Posterior cingulate gyrus (tissue), 11 donors: ENCODE measurements around the gene MCTP1.

Experiments
- DNase-seq, 10 donors: peaks; one replicate each; pipeline versions ENCODE4 v3.0.0 to v3.0.0-alpha.2; 2020 to 2021; ENCODE audit warnings: mixed read lengths in 3 of 10
- intact Hi-C: fragments of 100-400 bp; cut with DNase I; formaldehyde crosslinking; loops from one replicate; pipeline ENCODE4 v1.15.1; 2023

Gene MCTP1

DNA sequence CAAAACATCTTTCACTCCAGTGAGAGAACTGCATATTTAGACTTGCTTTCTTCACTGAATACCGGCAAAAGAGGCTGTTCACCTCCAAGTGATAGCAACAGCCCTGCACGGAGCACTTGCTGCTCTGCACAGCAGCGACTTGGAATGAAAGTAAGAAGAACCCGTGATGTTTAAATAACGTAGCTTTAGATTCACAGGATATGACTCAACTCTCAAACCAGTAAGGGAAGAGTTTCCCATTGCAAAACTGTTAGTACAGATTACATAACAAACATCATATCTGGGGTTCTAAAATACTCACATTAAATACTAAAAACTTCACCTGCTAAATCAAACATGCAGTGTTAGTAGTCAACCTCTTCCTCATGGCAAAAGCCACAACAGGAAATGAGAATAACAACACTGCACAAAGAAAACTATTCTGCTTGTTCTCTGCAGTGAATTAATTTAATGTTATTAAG is 203.4 kb downstream of the MCTP1 start:
- intact Hi-C loops: no loop called here
- peak in 4 of 10 donors; percentile 9 to 89 (median 30) for DNase-seq

DNA sequence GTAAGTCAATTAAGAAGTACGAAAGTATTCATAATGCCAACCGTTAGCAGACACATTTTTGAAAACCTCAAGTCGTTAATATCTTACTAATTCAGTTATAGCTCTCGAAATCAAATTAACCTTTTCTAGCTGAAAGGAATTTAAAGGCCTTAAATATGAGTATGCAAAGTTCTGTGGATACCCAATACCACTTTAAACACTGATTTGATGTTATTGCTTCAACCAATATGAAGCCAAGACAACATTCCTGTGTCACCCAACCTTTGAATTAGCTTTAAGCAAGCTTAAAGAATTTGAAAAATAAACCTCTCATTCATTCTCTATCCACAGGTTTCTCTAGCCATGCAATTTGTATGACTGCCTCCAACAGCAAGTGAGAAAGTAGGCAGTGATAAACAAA is 204.5 kb downstream of the MCTP1 start:
- no peak for DNase-seq
- intact Hi-C loops: no loop called here

DNA sequence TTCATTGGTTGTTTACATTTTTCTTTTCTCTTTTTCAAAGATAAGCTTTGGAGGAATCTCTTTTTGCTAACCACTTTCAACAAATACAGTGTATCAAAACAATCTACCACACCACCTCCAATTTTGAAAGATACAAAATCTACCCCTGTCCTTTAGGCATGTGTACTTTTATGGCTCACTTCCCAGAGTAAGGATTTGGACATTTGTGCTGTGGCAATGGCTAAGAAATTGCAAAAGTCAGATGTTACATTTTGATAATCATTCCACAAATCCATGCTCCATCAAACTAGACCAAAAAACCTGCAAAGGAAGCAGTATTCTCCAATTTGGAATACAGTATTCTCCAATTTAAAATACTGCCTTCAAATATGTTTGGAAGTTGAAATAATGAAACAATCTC is 204.9 kb downstream of the MCTP1 start:
- intact Hi-C loops: no loop called here
- no peak for DNase-seq

DNA sequence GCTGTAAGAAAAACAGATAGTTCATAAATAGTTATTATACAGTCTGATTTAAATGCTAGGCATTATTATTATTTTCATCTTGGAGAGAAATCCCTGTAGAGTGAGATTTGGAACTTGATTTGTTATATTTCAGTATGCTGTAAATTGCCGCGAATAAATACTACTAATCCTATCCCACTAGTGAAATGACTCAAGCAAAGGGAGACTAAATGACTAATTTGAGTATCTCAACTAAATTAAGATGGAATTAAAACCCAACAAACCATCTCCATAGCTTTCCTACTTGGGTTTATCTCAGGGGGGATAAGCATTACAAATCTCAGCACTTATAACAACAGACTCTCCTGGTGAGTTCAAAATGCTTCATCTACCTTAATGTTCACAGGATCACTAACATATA is 206.0 kb downstream of the MCTP1 start:
- DNase-seq: no peak
- intact Hi-C loops: no loop called here

DNA sequence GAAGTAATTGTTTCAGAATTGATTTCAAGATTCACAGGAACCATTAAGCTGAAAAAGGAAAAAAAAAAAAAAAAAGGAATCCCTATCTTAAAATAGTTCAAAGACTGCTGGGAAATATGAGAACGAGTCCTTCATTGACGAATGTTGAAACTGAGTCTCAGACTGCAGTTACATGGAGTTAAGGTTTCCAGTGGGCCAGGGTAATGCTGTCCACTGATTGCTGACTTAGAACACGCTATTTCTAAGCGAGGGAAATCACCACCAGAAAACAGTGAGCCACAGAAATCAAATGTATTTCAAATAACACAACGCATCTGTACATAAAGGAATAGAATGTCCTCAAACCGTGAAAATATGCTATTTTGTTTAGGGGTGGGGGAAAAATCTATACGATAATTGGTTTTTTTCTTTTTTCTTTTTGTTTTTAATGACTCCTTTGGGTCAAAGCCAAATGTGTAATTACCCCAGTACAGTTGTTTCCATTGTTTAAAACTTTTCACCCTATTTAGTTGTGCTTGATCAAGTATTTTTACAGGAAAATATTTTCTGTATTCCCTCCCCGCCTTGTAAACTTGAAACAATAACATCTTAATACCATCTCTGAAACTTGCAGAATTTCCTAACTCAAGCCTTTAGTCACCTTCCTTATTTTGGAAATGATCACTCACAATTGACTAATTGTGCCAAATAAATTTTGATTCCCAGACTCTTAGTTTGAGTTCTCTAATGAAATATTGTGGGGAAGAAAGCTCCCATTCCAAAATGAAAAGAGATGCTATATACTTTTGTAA is 208.3 kb downstream of the MCTP1 start:
- intact Hi-C loops: no loop called here
- no peak for DNase-seq

DNA sequence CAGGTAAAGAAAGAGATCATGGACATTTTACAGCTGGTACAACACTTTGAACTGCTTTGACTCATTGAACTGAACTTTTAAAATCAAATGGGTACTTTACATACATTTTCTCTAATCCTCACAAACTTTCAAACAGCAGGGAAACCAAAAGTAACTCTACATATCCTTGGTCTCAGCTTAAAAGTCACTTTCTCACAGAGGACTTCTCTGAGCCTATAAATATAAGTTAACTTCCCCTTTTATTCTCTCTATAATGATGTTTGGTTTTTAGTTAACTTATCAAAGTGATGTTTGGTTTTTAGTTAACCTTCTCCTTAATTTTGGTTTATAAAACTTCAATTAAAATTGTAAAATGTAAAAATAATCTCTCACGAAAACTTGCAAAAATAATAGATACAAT is 209.8 kb downstream of the MCTP1 start:
- no peak for DNase-seq
- intact Hi-C loops: no loop called here

DNA sequence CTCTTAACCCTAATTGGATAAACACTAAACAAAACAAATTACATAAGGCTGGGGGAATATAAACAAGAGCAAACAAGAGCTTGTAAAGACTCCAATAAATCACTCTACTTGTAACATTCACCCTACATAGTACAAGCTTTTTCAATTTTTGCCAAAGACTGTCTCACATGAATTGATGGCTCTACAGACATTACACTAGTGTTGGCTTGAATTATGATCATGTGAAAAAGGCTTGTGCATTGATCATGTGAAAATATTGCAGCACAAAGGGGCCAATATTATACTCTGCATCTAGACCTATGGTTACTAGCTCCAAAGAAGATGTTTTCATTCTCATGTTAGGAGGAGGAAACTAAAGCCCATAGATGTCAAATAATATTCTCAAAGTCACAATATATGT is 212.6 kb downstream of the MCTP1 start:
- intact Hi-C loops: no loop called here
- no peak for DNase-seq

DNA sequence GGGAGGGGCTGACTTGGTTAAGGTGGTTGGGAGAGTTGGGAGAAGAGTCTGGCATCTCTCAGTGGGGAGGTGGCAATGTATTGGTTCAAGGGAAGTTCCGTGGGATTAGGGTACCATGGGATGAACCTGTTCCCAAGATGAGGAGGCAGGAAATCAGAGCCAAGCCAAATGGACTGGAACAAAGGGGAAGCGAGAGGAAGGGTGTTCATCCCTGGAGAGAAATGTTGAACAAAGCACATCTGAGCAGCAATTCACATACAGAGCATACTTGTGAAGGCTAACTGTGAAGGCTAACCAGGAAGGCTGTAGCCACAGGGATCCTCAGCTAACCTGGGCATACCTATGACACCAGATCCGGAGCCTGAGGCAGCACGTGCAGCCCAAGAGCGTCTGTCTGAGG is 214.0 kb downstream of the MCTP1 start:
- intact Hi-C loops: no loop called here
- DNase-seq: no peak

DNA sequence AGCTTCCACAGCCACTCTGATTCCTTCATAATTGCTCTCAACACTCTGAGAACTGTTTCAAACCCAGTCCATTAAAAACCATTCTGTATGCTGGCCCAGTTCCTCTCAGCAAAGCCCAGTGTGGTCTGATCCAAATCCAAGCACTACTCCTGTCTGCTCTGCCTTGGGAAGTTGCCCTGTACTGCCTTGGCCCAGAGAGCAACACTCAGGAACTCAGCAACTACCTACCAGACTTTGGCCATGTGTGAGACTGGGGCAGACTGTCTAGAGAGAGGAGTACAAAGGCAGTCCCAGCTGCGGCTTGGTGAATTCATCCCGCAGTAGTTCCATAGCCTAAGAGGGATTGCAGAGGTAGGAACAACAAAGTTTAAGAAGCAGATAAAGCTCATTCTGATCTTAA is 214.4 kb downstream of the MCTP1 start:
- intact Hi-C loops: no loop called here
- no peak for DNase-seq

DNA sequence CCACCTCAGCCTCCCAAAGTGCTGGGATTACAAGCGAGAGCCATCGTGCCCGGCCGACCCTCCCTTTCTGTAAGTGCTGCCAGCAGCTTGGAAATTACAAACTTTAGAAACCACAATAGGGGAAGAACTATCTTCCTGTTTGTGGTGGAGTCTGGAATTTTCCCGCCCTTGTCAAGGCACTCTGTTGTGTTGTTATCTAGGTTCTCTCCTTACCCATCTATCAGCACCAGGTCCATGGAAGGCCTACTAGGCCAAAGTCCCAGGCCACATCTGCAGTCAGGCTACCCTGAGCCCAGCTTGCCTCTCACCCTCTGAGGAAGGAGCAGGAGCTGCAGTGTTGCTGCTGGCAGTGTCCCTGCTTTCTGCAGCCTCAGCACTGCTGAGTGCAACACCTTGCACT is 214.9 kb downstream of the MCTP1 start:
- intact Hi-C loops: no loop called here
- peak in 1 of 10 donors; percentile 6 for DNase-seq

DNA sequence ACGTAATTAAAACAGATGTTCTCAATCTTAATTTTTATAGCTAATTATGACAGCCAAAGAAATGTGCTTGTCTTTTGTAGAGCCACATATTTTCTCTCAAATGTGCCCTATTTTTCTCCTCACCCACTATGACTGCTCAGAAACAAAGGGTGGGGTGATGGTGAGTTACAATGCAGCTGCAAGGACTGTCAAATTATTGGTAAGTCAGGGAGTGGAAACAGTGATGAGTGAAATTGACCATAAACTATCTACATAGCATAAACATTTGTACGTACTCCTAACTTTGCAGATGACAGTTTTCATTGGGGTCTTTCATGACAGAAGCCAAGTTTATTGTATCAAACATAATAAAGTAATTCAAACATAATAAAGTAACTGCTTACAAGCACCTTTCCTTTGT is 215.9 kb downstream of the MCTP1 start:
- intact Hi-C loops: no loop called here
- no peak for DNase-seq

DNA sequence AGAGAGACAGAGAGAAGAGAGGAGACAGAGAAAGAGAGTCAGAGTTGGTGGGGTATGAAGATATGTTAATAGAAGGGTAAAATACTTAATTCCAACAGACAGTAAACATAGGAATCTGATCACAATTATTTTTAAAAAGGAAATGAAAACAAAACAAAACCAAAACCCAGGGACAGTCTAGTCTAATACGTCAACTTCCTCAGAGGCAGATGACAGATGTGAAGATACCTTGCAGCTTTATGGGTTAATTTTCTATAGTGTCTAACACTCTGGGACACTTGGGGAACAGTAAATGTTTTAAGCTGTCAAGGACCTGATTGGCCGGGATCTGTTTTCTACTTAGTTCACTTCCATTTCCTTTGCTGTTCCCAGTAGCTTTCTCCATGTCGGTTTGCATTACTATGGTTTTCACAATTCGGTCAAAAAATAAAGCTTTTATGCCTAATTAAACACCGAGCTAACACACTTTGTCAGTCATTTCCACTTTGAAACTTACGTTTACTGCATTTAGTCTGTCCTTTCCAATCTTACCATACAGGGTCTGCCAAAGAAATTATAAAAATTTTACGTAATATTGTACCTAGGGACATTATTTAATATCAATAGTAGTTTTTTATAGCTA is 216.5 kb downstream of the MCTP1 start:
- no peak for DNase-seq
- intact Hi-C loops: no loop called here

DNA sequence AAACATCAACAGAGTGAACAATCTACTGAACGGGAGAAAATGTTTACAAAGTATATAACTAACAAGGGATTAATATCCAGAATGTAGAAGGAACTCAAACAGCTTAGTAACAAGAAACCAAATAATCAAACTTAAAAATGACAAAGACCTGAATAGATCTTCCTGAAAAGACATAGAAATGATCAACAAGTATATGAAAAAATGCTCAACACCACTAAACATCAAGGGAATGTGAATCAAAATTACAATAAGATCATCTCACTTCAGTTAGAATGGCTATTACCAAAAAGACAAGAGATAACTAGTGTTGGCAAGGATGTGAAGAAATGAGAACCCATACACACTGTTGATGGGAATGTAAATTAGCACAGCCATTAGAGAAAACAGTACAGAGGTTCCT is 218.8 kb downstream of the MCTP1 start:
- no peak for DNase-seq
- intact Hi-C loops: no loop called here

DNA sequence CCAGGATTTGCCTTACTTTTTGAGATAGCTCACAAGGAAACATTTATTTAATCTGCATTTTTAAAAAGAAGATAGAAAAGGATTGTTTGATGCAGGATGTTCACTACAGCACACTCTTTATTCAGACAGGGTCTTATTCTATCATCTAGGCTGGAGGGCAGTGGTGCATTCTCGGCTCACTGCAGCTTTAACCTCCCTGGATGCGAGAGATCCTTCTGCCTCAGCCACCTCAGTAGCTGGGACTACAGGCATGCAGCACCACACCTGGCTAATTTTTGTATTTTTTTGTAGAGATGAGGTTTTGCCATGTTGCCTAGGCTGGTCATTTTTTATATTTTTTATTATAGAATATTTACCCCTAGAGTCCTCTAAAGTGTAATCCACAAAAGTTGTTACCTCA is 221.4 kb downstream of the MCTP1 start:
- intact Hi-C loops: no loop called here
- DNase-seq: no peak

DNA sequence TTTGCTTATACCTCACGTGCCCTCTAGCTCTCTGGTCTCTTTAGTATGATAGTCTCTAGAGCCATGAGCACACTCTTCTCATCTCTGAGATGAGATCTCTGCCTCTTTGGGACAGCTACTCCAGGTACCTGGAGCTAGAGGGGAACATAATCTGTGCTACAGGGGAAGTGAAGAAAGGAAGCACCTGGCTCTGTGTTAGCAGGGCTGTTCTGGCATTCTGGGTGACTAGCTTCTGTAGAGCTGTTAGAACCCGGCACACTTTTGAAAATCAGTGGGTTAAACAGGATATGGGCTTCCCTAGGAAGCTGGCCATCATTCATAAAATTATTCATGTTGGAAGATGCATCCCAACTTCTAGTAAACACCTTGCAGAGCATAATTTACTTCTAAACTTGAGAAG is 224.8 kb downstream of the MCTP1 start:
- no peak for DNase-seq
- intact Hi-C loops: no loop called here

DNA sequence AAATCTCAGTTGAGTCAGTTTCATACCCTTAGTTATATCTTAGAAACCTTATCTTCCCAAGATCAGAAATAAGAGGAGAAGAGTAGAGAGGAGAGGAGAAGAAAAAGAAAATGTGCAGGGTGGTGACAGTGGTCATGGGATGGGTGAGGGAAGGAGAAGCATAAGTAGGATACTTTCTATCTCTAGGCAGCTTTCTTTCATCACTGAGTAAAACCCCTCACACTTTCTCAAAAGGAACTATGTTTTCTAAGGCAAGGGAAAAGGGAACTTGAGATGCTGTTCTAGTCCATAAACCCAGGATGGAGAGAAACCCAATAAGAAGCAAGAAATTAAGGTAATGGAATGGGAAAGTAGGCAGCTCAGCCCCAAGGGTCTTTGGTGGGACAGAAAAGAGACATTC is 225.3 kb downstream of the MCTP1 start:
- intact Hi-C loops: no loop called here

DNA sequence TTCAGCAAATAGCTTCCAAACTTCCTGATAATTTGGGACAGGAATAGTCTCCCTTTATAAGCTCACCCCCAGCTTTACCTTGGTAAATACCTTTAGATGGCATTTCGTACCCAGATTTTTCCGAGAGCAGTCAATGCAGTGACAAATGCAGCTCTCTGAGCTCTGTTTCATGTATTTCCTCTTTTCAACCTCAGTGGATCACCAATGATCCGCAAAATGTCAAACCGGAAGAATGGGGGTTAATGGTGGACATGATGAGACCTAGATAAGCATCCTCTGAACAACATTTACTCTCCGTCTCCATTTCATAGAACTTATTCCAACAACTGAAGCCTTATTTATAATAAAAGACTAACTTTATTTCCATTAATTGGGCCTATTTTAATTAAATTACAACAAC is 227.3 kb downstream of the MCTP1 start:
- DNase-seq: no peak
- intact Hi-C loops: no loop called here

More for the DNA sequence above, 225.3 kb downstream of the MCTP1 start:
- no peak for DNase-seq

DNA sequence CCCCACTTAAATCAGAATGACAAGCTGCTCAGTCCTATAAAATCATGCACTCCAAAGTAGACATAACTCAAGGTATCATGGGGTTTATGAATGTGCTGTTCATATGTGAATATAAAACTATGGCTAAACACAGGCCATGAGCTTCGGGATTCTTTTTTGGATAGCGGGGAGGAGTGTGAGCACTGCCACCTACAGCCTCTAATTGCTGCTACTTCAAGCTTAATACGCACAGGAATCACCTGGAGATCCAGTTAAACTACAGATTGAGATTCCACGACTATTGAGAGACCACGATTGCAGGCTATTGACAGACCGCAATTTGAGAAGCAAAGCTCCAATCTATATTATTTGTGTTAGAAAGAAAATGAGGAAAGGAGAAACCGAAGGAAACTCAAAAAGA is 231.6 kb downstream of the MCTP1 start:
- DNase-seq: no peak
- intact Hi-C loops: no loop called here

DNA sequence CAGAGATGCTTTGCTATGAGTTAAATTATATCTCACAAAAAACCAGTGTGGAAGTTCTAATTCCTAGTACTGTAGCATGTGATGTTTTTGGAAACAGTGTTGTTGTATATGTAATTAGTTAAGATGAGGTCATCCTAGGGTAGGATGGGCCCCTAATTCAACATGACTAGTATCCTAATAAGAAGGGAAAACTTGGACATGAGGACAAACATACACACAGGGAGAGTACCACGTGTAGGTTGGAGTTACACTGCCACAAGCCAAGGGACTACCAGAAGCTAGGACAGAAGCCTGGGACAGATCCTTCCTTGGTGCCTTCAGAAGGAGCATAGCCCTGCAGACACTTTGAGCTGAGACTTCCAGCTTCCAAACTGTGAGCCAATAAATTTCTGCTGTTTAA is 234.2 kb downstream of the MCTP1 start:
- intact Hi-C loops: no loop called here
- DNase-seq: no peak

DNA sequence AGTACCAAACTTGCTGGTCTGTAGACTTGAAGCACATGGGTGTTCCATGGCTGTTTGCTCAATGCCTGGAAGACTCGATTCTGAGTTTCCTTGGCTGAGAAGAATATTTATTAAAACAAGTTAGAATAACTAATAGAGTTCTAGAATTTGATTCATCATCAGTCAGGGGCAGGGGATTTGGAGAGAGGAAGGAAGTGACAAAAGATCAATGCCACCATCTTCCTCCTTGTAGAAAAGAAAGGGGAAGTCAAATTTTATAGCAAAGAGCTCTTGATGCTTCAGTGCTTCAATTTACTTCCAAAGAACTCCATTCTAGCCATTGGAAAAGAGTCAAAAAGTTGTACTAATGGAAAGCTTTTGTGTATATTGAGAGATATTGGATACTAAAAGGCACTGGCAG is 236.3 kb downstream of the MCTP1 start:
- no peak for DNase-seq
- intact Hi-C loops: no loop called here

DNA sequence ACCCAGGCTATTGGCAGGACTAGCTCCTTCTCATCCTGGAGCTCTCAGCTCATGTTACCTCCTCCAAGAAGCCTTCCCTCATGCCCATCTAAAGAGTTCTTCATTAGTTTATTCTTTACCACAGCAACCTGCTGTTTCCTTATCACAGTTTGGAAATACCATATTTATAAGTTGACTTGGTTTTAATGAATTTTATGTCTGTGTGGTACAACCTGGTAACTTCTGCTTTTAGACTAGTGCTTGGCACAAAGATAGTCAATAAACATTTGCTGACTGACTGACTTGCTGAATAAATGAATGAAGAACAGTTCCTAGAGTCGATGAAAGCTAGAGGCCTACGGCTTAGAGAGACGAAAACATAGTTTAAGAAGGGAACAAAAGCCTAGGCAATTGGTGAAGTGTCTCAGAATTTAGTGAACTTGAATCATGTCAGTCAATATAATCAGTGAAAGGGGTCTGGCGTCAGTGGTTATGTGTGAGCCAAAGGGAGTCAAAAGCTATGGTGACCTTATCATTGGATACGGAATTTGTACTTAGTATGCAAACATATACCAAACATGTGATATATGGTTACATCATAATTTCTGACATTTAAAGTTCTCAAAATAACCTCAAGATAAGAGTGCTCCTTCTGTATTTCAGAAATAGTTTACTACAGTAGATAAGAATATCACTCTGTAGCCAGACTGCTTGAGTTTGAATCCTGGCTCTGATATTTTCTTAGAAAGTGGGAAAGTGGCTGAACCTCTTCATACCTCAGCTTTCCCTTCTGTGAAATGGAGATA is 239.5 kb downstream of the MCTP1 start:
- intact Hi-C loops: no loop called here
- no peak for DNase-seq

DNA sequence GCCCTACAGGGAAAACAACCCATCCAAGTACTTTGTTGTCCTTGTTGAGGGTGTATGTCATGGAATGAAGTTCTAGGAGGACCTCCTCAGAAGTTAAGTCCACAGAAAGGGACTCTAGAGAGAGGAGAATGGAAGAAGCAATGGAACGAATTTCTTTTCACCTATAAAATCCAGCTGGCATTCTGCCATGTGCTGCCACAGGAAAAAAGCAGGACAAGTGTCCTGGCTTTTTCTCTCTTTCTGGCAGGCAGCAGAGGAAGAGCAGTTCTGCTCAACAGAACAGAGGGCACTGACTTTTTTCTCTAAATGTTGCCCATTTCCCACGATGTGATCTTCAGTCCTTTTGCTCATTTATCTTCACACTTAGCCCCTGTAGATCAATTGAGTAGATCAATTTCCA is 240.8 kb downstream of the MCTP1 start:
- no peak for DNase-seq
- intact Hi-C loops: no loop called here
